Epidermal melanocyte (primary cell): ENCODE measurements around the gene TMEM87A.

ENCODE experiments used
- DNase-seq: peaks from one replicate; pipeline ENCODE4 v3.0.0; 2011; ENCODE audit warnings: low spot score; ENCODE audit not compliant: insufficient read length

The TMEM87A gene

GRCh38 chr15:42165106-42165505 lies 108.1 kb downstream of the TMEM87A start:
- no peak for DNase-seq

GRCh38 chr15:42163947-42164550 lies 109.2 kb downstream of the TMEM87A start:
- no peak for DNase-seq

- no peak for DNase-seq
These were observed 109.9 kb downstream of the TMEM87A start for GRCh38 chr15:42163291-42163690.
